Measurements from ENCODE around the gene EHF. TPM values are rescaled to one million over a fixed set of nuclear protein-coding genes. Genes with fewer than 3 reads are reported as not detected.

The EHF gene
- total and polyA plus RNA-seq, 2 of the 8 experiments (the other 6 are each of a cell fraction or from before 2014, with no cell fraction given): not detected

- Histone ChIP-seq H2AFZ (ENCODE audit: low read length) (no peak overlapping the region), H2AK5ac (ENCODE audit: low read depth, low read length) (no peak overlapping the region), H3K9ac (replicated peaks in 1 of 4; ENCODE audit: extremely low read depth in 1 of 4, low read depth in 3 of 4, low read length in 3 of 4) (no peak overlapping the region), H2BK12ac (ENCODE audit: low read depth, low read length) (0 out of 2 replicates have a peak overlapping the region, but pooled peaks have one; percentile 12), H2BK5ac (ENCODE audit: low read depth, low read length) (no peak overlapping the region), H3K79me1 (ENCODE audit: low read depth, low read length) (no peaks in the 10 kb centered on the region), H4K8ac (ENCODE audit: extremely low read depth, insufficient read depth, low read length) (no peak overlapping the region), H3K4me2 (ENCODE audit: insufficient read depth in 1 of 2, low read depth in 2 of 2, low read length in 2 of 2) (no peak overlapping the region), H3K14ac (ENCODE audit: insufficient read length) (no peak overlapping the region), H2BK120ac (replicated peaks; ENCODE audit: low read depth, low read length) (no peak overlapping the region), H3K4ac (replicated peaks; ENCODE audit: insufficient read length, low read depth, low read length) (no peak overlapping the region), H3K23me2 (ENCODE audit: low read depth, low read length) (peaks cover 2% of the 10 kb centered on the region; the same call in 1 of the 2 replicates), H4K91ac (replicated peaks; ENCODE audit: insufficient read length, low read length) (no peak overlapping the region), H3K9me3 (ENCODE audit: insufficient read depth in 2 of 2, low read depth in 1 of 2, low read length in 1 of 2) (no peaks in the 10 kb centered on the region), H3K18ac (ENCODE audit: extremely low read depth, low read length) (no peak overlapping the region), H4K20me1 (replicated peaks in 1 of 2; ENCODE audit: control insufficient read depth in 1 of 2, insufficient read depth in 2 of 2, low read length in 2 of 2) (no peaks in the 10 kb centered on the region), H3K23ac (ENCODE audit: insufficient read length) (no peak overlapping the region), H3K56ac (replicated peaks; ENCODE audit: insufficient read length, low read depth, low read length) (no peak overlapping the region), H3K27me3 (replicated peaks in 1 of 4; ENCODE audit: control insufficient read depth in 3 of 4, extremely low read depth in 1 of 4, insufficient read depth in 3 of 4, low read length in 3 of 4) (no peaks in the 10 kb centered on the region; a peak in 1 of 7 replicates), H4K5ac (ENCODE audit: insufficient read length, low read depth, low read length) (no peak overlapping the region), H3K27ac (ENCODE audit: low read depth, low read length) (no peak overlapping the region), H3K4me3 (ENCODE audit: extremely low read depth in 1 of 4, insufficient read depth in 2 of 4, low read depth in 3 of 4, low read length in 4 of 4) (no peak overlapping the region), H3K79me2 (ENCODE audit: control insufficient read depth in 1 of 2, insufficient read depth in 2 of 2, low read length in 2 of 2) (no peaks in the 10 kb centered on the region), H3K4me1 (replicated peaks in 1 of 4; ENCODE audit: control insufficient read depth in 3 of 4, insufficient read depth in 4 of 4, low read length in 3 of 4) (peaks cover 0 to 21% (median 11%) of the 10 kb centered on the region in 4 experiments; a peak in 5 of 7 replicates), H2BK20ac (ENCODE audit: low read length) (0 out of 2 replicates have a peak overlapping the region, but pooled peaks have one; percentile 10), H3K36me3 (ENCODE audit: control insufficient read depth in 2 of 4, insufficient read depth in 4 of 4, low read length in 3 of 4) (no peaks in the 10 kb centered on the region), H2BK15ac (ENCODE audit: low read length) (no peak overlapping the region)
- FAIRE-seq: no peak
- DNase-seq (ENCODE audit: low read depth in 1 of 2, low spot score in 2 of 2): no peak
- TF ChIP-seq, protein P1, sequence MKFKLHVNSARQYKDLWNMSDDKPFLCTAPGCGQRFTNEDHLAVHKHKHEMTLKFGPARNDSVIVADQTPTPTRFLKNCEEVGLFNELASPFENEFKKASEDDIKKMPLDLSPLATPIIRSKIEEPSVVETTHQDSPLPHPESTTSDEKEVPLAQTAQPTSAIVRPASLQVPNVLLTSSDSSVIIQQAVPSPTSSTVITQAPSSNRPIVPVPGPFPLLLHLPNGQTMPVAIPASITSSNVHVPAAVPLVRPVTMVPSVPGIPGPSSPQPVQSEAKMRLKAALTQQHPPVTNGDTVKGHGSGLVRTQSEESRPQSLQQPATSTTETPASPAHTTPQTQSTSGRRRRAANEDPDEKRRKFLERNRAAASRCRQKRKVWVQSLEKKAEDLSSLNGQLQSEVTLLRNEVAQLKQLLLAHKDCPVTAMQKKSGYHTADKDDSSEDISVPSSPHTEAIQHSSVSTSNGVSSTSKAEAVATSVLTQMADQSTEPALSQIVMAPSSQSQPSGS (IDR thresholded peaks at IDR 0.05; ENCODE audit: low read length): no peak
- TF ChIP-seq MAFK (IDR thresholded peaks at IDR 0.05; ENCODE audit: low read depth, low read length): no peak
- no peak for TF ChIP-seq SP4 (IDR thresholded peaks at IDR 0.05; ENCODE audit: low read length)
- ChIA-PET CTCF (ENCODE audit: partially characterized antibody) (interaction anchor here (1.3 kb wide), 1 partner anchor 116 kb away, joined by 3 read pairs; no protein-coding TSS in a partner anchor), POLR2A (ENCODE audit: partially characterized antibody) (no interaction called here)
- WGBS, 2 experiments (ENCODE audit: extremely low coverage in 1 of 2, insufficient coverage in 1 of 2, insufficient read length in 1 of 2, insufficient replicate concordance in 2 of 2, low coverage in 1 of 2, low lambda C conversion rate in 2 of 2, missing lambda C conversion rate in 1 of 2): 89% methylated on average over 3 of the region's 3 CpGs; no CpG with 5 or more reads in 1 of the 2 experiments
Measured at GRCh38 chr11:34653031-34653430, 32.1 kb downstream of the EHF start.
